ENCODE results near the gene RRP15. TPM values are rescaled to one million over a fixed set of nuclear protein-coding genes. Genes with fewer than 3 reads are reported as not detected.

The RRP15 gene
- total and polyA plus RNA-seq, 9 of the 15 experiments (the other 6 are each of a cell fraction or from before 2014, with no cell fraction given): 9.5 to 58.1 (median 29.3) TPM

- TF ChIP-seq CTCFL (IDR thresholded peaks at IDR 0.05; ENCODE audit: borderline replicate concordance, insufficient read depth, low read depth, low read length, poor library complexity, severe bottlenecking) (no peak), ZFPM2 (CRISPR knock-in tag; IDR thresholded peaks at IDR 0.05) (no peak), VEZF1 (CRISPR knock-in tag; IDR thresholded peaks at IDR 0.05) (peak; percentile 53; the same call in 1 of the 2 replicates), FOXP1 (CRISPR knock-in tag; IDR thresholded peaks at IDR 0.05) (no peak), MBD1 (CRISPR knock-in tag; IDR thresholded peaks at IDR 0.05) (no peak), DPF2 (IDR thresholded peaks at IDR 0.05) (peak; percentile 92), ZNF217 (CRISPR knock-in tag; IDR thresholded peaks at IDR 0.05) (no peak), USF1 (CRISPR knock-in tag; IDR thresholded peaks at IDR 0.05) (no peak), FOXM1 (IDR thresholded peaks at IDR 0.05; ENCODE audit: low read depth) (peak; percentile 82; the same call in 1 of the 2 replicates), FOXM1 (CRISPR knock-in tag; IDR thresholded peaks at IDR 0.05; ENCODE audit: low read depth) (no peak), CXXC5 (CRISPR knock-in tag; IDR thresholded peaks at IDR 0.05) (peak; percentile 79), MEF2D (tag; conservative IDR thresholded peaks at IDR 0.05; ENCODE audit: low read depth) (no peak), NKRF (IDR thresholded peaks at IDR 0.05; ENCODE audit: borderline replicate concordance) (0 out of 2 replicates have a peak, but pooled peaks have one; percentile 43), PATZ1 (CRISPR knock-in tag; IDR thresholded peaks at IDR 0.05; ENCODE audit: borderline replicate concordance) (no peak), MXD1 (CRISPR knock-in tag; IDR thresholded peaks at IDR 0.05; ENCODE audit: borderline replicate concordance, poor library complexity, severe bottlenecking) (peak; percentile 11)
Measured at GRCh38 chr1:218304281-218305039, 19.4 kb downstream of the RRP15 start (continued).

Measured in K562 (cell line).